ENCODE measurements around the gene MT3.

The MT3 gene

DNA sequence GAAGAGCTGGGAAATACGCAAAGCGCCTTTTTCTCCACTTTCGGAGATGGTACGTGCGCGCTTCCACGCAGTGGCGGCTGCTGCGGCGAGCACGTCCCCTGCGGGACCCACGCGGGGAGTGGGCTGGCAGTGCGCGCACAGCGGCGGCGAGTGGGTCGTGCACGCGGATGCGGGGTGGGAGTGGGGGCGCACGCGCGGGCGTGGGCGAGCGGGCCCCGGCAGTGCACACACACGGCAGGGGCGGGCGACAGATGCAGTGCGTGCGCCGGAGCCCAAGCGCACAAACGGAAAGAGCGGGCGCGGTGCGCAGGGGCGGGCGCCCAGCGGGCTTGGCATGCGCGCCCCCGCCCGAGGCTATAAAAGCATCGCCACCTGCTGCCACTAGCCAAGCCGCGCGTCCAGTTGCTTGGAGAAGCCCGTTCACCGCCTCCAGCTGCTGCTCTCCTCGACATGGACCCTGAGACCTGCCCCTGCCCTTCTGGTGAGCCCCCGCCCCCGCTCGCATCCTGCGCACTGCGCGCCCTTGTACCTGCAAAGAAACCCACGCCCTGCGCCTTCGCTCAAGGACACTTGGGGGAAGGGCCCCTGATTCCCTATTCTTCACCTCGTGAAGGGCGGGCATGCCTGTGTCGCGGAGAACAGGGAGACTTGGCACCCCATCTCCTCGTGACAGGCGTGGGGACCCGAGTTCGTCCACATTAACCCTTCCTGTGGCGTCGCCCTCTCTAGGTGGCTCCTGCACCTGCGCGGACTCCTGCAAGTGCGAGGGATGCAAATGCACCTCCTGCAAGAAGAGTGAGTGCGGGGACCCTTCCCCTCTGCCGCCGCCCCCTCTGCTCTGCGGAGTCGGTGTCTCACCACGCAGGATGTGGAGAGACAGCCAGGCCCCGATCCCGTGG lies at the start of gene MT3:
Gene MT3 (plus strand): TSS at position 388 of the 899 bp plus-strand sequence. CDS start 63 bp downstream, at position 451.
- no peak for FAIRE-seq
- no peak for DNase-seq (ENCODE audit: low spot score)

DNA sequence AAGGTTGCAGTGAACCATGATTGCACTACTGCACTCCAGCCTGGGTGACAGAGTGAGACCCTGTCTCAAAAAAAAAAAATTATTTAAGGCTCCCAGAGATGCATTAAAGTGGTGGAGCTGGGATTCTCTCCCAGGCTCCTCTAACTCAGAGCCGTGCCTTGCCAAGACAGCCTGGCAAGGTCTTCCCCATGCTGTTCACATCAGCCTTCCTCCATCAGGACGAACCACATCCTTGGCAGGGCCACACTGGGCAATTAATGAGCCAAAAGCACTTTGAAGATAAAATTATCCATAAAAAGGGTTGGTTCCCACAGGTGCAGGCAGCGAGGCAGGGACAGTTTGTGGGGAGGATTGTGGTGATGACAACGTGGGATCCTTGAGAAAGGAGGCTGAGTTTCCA lies 49.7 kb upstream of the MT3 start:
- DNase-seq (ENCODE audit: low spot score) (no peak), FAIRE-seq (no peak)

DNA sequence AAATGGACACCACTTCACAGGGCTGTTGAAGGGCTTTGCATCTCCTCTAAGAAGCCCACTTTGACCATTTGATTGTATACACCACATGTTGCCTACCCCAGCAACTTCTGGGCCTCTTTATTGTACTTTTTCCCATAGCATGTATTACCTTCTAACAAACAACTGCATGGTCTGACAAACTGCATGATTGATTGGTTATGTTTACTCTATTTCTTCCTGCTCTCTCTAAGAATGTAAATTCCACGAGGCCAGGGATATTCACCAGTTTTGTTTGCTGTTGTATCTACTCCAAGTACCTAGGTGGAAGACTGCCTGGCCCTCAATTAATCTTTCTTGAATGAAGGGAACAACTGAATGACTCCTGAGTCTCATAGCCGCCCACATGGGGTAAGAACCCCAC lies 47.3 kb upstream of the MT3 start:
- DNase-seq (ENCODE audit: low spot score), result no peak
- FAIRE-seq, result no peak

DNA sequence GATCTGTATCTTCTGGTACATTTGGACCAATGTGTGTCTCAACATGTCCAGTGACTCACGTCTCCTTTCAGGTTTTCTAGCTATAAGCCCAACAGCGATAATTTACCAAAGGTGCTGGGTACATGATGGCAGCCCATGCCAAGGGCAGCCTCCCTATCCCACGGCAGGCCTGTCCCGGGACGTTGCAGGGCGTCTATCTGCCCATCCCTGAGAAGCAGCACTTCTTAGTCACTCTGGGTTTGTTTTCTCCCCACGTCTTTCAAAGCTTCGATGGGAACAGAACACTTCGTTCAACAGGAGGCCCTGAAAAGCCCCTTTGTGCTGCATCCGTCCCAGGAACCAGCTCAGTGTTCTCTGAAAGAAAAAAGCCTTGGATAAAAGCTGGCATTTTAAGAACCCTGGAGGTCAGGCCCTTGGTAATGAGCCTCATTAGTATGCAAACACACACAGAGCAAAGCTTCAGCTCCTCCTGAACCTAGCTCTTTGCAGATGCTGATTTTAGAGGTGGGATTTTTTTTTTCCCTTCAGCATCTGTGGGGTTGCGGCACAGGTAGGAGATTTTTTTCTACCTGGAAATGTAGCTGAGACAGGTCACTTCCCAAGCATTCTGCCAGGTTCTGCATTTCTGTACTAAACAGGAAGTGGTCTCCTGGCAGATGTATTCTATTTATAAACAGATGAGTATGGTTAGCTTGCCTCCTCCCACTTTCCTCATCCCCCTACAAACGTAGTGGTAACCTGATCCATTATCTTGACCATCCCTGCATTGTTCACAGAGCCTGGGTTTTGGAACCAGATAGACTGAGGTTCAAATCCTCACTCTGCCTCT lies 42.0 kb upstream of the MT3 start:
- DNase-seq (ENCODE audit: low spot score), result peak; percentile 83
- FAIRE-seq, result peak; percentile 79

DNA sequence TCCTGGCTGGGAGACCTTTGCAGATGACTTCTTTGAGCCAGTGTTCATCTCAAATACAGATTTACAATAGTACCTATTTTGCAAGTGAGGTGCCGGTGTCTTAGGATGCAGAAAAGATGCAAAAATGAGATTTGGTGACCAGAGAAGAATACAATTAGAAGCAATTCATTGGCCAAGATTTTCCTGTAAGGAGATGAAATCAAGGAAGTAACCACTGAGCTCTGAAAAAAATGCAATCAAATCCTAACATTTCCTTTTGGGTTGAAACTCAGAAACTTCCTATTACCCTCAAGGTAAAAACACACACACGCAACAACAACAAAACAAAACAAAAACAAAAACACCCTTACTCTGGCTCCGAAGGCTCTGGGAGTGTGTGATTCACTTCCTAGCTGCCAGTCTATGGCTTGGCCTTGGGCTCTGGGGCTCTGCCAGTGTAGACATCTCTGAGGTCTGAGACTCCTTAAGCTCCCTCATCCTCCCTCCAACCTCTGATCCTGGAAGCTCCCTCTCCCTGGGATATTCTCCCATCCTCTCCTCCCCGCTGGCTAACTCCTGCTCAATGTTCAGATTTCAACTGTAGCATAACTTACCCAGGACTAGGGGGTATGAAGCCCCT lies 41.3 kb upstream of the MT3 start:
- DNase-seq (ENCODE audit: low spot score) (no peak), FAIRE-seq (no peak)

DNA sequence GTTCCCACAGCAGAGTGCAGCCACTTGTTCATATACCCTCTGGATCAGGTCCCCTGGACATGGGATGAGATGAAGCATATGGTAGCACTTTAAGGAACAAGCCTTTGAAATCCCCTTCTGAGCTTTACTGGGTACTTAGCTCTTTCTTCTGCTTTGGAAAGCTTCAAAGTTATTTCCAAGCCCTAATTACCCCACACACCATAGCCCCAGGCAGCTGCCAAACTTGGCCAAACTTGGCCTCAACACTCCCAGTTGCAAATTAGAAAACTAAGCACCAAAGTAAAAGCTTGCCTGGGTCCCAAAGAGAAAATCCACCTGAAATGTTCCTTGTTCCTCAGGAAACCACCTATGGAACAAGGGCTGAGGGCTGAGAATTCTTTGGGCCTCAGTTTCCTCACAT lies 40.2 kb upstream of the MT3 start:
- DNase-seq (ENCODE audit: low spot score) (no peak), FAIRE-seq (no peak)

DNA sequence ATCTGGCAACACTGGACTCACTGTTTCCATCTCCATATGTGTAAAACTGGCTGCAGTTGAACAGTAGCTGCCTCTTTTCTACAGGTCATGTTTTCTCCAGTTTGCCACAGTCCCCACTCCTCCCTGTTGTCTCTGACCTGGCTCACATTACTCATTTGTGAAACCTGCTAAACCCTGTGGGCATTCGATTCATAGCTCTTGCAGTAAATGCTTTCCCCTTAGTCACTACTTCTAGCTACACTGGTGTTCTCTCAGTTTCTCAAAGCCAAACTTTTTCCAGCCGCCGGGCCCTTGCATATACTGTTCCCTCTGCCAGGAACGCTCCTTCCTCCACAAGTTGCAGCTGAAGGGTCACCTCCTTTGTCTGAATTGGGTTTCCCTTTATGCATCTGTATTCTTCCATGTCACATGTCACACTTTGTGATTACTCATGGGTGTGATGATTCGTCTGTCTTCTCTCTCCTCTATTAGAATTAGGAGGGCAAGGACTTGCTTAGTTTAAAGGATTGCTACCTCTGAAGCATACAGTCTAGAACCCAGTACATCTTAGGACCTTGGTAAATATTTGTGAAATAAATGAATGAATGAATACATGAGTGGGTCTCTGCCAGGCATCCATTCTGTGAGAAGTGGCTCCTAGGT lies 39.5 kb upstream of the MT3 start:
- no peak for DNase-seq (ENCODE audit: low spot score)
- FAIRE-seq, result no peak

DNA sequence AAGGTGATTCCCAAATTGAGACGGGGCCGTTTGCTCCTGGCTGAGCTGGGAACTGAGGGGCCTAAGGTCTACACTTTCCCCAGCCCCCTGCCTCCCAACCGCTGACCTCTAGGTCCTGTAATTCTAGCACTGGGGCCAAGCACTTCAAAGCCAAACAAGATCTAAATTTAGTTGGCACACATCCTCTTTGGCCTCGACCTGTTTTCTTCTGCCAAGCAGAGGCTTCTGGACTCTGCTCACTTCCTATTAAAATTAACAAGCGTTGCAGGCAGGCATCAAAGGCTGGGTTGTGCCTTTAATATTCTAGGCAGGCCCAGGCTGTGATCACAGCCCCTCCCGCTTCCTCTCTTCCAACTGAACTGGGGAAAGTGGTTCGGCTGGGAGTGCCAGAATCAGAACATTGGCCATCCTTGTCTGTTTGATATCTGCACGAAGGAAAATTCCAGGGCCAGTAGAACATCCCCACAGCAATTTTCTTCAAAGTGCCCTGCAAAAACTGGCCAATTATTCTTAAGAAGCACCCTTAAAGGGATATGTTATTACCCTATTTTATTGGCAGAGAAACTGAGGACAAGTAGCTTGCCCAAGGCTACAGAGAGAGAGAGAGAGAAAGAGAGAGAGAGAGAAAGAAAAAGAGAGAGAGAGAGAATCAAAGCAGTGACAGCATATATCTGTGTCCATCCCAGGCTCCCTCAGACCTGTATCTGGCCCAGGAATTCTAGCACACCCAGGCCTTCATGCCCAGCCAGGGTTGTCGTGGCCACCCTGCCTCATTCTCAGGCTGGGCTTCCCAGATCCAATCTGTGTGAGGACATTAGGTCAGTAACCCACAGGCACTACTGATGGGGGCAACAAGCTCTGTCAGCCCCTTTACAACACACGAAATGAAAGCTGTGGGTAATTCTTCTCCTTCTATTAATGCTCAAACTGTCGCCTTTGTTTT lies 37.3 kb upstream of the MT3 start:
- FAIRE-seq, result no peak

DNA sequence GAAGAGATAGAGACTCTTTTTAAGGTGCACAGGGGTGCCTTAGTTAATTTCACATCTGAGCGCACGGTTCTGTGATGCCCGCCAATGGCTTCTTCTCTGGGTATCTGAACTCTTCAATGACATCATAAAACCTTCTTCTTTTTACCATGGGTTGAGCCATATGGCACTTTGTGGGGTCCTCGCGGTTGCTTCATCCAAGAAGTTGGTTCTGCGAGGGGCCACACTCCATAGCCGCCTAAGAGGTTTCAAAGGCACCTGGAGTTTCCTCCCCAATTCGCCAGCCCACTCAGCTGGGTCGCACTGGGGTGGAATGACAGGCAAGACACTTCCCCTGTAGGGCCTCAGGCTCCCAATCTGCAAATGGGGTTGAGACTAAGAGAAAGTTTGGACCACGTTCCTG lies 34.9 kb upstream of the MT3 start:
- no peak for DNase-seq (ENCODE audit: low spot score)
- no peak for FAIRE-seq

More for the DNA sequence above, 37.3 kb upstream of the MT3 start:
- DNase-seq (ENCODE audit: low spot score), result no peak

DNA sequence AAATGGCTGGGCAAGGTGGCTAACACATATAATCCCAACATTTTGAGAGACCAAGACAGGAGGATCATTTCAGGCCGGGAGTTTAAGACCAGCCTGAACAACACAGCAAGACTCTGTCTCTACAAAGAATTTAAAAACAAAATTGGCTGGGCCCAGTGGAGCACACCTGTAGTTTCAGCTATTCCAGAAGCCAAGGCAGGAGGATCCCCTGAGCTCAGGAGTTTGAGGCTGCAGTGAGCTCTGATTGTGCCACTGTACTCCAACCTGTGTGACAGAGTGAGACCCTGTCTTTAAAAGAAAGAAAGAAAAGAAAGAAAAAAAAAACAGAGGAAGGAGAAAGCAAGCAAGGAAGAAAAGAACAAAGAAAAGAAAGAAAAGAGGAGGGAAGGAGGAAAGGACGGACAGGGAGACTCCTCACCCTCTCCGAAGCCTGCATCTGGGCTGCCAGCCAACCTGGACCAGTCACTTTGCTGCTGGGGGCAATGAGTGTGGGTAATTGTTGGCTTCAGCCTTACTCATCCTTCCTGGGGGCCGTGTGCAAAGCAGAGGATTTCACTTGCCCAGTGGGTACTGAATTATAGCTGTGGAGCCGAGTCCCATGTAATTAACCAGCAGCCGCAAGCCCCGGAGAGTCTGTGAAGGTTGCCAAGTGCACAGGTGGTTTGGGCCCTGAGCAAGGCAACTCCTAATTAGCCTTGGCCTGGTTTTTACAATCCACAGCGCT lies 31.1 kb upstream of the MT3 start:
- FAIRE-seq (peak; percentile 70), DNase-seq (ENCODE audit: low spot score) (peak; percentile 87)

DNA sequence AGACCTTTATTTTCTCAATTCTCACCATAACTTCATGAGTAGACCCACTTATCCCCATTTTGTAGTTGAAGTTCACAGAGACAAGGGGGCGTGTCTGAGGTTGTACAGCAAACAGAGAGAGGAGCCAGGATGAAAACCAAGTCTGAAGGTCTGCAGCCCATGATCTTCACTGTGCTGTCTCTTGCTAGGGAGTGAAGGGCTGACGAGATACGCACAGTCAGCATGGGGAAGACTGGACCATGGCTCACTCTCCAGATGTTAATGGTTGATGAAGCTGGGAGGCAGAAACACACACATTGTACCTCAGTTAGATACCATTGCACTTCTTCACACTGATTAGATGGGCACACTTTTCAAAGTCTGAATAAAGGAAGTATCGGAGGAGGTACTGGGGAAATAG lies 30.2 kb upstream of the MT3 start:
- no peak for FAIRE-seq
- no peak for DNase-seq (ENCODE audit: low spot score)

DNA sequence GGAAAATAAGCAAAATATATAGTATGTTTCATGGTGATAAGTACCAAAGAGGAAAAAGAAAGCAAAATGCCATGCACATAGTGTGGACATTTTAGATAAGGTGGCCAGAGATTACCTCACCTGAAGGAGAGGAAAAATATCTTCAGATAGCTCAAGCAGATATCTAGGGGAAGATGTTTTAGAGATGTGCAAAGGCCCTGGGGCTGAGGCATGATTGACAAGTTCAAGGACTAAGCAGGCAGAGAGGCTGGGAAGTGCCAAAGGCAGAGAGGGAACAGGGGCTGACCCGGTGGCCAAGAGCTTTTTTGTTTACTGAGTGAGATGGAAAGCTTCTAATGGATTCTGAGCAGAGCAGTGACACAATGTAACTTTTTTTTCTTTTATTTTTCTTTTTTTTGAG lies 28.9 kb upstream of the MT3 start:
- DNase-seq (ENCODE audit: low spot score), result no peak
- no peak for FAIRE-seq

DNA sequence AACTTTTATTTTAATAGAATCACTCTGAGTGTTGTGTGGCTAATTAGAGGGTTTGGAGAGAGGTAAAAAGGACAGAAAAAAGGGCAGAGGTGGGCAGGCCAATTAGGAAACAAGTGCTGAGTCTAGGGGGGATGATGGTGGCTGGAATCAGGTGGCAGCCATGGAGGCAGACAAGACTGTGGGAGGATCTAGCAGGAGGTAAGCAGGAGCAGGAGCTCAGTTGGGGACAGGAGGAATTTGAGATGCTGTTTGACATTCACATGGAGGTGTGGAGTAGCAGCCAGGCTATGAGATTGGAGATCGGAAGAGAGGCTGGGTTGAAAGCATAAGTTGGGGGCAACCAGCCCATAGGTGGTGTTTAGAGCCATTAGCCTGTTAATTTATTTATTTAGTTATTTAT lies 28.2 kb upstream of the MT3 start:
- DNase-seq (ENCODE audit: low spot score) (no peak), FAIRE-seq (no peak)

DNA sequence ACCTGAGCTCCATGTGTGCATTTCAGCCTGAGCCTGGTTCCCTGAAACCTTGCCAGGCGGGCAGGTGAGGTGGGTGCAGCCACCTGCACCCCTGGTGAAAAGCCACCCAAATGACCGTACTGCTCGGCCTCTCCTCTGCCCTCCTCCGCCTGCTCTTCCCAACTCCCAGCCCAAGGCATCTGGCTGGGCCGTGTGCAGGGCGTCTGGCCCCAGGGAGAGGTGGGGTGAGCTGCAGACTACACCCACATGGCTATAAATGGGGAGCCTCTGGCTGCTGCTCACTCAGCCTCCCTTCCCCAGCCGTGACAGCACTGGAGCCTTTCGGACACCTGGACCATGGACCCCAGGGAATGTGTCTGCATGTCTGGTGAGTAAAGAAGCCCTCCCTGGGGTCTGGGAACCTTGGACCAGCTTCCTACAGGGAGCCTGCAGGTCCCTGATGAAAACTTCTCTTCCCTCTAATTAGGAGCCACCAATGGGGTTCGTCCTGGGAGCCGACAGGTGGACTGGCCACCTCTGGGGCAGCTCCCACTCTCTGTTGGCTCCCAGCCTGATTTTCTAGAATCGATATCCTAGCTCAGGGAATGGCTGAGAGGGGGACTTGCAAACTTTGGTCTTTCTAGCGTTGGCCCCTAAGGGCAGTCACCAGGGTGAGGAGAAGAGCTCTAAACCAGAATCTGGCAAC lies 24.4 kb upstream of the MT3 start, which contains the start of gene MT4:
Gene MT4 (plus strand): TSS at position 281 of the 685 bp plus-strand sequence. CDS start 56 bp downstream, at position 337.
- FAIRE-seq (no peak), DNase-seq (ENCODE audit: low spot score) (no peak)

DNA sequence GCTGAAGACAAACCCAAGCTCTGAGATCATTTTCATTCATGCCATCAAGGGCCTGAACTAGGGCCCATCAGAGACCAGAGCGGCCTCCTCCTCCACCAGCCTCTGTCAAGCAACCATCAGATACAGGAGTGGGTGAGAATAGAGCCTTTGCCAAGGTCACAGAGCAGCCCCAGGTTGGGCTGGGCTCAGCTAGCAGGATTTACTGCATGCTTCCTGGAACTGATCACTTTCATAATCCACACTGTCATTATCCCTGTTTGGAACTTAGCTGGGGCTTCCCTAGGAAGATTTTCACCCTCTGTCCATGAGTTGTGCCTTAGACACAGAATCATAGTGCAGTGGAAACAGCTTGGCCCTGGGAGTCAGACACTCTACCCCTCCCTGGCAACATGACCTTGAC lies 19.4 kb upstream of the MT3 start:
- DNase-seq (ENCODE audit: low spot score) (no peak), FAIRE-seq (no peak)

DNA sequence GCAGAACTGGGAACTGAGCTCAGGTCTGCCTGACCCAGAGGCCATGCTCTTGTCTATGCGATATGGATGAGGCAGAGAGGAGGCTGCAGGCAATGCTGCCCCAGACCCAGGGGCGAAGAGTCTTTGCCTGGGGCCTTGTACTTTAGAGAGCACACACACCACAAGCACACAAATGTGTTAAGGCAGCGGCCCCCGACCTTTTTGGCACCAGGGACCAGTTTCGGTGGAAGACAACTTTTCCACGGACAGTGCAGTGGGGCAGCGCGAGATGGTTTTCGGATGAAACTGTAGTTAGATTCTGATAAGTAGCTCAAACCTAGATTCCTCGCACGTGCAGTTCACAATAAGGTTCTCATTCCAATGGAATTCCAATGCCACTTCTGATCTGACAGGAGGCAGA lies 17.8 kb upstream of the MT3 start:
- no peak for DNase-seq (ENCODE audit: low spot score)
- no peak for FAIRE-seq

DNA sequence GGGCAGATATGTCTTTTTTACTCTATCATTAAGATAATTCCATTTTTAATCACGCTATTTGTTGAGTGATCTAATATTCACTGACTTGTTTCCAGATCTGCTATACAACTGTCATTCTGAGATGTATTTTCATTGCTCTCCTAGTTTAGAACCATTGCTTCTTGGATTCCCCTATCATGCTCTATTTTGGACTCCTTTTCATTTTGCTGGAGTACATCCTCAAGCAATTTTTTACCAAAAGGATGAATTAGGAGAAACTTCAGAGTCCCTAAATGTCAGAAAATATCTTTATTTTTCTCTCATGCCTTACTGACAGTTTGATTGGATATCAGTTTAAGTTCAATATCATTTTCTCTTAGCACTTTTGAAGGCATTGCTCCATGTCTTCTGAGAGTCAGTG lies 14.7 kb upstream of the MT3 start:
- DNase-seq (ENCODE audit: low spot score) (no peak), FAIRE-seq (no peak)

DNA sequence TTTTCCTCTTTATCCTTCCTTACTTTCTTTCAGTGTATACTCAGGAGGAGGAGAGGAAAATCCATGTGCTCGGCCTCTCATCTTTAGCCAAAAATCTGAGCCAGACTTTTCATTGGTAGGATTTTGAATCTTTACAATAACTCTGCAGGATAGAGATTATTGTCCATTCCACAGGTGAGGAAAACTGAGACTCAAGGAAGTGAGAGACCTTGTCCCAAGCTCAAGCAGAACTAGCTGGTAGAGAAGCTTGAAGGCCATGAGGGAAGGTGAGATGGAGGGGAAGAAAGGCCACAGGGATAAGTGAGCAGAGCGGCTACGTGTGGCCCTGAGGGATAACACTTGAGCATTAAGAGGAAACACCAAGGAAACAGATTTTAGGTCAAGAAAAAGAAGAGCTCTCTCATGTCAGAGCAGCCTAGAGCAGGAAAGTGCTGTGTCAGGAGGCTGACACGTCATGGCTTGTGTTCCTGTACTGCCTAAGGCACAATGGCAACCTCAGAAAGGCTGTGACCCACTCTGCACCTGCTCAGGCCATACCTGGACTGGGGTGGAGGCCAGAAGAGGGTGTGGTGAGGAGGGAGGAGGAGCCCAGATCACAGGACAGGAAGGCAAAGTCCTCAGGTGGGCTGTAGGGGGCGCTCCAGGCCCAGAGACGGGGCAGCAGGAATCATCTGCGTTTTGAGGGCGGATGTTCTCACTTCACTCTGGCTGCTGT lies 12.6 kb upstream of the MT3 start:
- FAIRE-seq (no peak), DNase-seq (ENCODE audit: low spot score) (peak; percentile 80)

DNA sequence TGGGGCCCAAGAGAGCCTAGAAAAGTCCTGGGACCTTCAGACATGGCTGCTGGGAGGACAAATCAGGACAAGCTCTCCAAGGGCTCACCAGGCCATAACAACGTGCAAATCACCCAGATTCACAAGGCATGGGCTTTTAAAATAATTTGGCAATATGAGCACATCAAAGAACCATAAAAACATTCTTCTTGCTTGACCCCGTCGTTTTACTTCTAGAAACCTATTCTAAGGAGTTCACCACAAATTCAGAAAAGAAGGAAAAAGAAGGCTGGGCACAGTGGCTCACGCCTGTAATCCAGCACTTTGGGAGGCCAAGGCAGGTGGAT lies 12.1 kb upstream of the MT3 start:
- FAIRE-seq, result no peak
- DNase-seq (ENCODE audit: low spot score), result no peak

All from urothelium cell line (cell line).